ENCODE data around the gene CACNA1I.
"Not testable (repeated sequence)": the region's sequence is repeated elsewhere in the genome, so short reads cannot be mapped to it uniquely, and the experiment has no call there.

DNA sequence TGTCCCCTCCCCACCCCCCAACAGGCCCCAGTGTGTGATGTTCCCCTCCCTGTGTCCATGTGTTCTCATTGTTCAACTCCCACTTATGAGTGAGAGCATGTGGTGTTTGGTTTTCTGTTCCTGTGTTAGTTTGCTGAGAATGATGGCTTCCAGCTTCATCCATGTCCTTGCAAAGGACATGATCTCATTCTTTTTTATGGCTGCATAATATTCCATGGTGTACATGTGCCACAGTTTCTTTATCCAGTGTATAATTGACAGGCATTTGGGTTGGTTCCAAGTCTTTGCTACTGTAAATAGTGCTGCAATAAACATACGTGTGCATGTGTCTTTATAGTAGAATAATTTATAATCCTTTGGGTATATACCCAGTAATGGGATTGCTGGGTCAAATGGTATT lies 163.5 kb downstream of the CACNA1I start:
- not testable (repeated sequence) for TF ChIP-seq EZH2 (IDR thresholded peaks at IDR 0.05); POLR2AphosphoS5 (IDR thresholded peaks at IDR 0.05; ENCODE audit: borderline replicate concordance, low read depth, low read length); FOXP2 (optimal IDR thresholded peaks at IDR 0.05; ENCODE audit: control extremely low read depth, extremely low read length, insufficient read depth)

Measured in SK-N-MC (cell line).